ENCODE measurements around the gene NBL1.

The NBL1 gene

DNA sequence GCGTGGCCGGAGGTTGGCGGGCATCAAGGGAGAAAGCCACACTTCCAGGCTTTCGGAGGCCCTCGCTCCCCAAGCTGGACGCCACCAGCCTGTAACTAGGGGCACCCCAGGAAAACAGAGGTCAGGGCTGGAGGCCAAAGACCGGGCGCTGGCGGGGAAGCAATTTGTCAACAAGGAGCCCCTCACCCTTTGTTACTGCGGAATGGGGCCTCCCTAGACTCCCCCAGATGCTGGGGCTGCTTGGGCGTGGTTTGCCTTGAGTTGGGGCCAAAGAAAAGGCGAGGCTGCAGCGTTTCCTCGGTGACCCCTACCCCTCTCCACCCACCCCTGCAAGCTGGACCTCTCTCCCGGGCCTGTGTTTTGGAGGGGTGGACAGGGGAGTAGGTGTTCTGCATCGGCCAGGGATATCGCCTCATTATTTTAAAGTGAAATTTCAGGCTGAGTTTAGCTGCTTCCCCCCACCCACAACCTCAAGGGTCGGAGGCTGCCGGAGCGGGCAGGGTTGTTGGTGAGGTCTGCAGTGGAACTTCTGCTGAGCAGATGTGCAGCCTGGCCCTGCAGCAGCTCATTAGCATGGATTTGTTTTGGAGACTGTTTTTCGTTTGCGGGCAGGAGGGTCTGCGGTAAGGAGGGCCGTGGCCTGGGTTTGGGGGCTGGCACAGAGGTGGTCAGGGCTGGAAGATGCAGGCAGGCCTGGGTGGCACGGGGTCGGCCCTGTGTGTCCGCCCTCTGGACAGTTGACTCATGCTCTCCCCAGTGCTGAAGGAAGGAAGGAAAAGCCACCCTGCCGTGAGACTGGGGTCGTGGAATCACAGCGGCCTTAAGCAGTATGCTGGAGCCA, 1.5 kb downstream of the NBL1 start:
- DNase-seq (ENCODE audit: low read depth in 2 of 2, low spot score in 1 of 2), result no peak

DNA sequence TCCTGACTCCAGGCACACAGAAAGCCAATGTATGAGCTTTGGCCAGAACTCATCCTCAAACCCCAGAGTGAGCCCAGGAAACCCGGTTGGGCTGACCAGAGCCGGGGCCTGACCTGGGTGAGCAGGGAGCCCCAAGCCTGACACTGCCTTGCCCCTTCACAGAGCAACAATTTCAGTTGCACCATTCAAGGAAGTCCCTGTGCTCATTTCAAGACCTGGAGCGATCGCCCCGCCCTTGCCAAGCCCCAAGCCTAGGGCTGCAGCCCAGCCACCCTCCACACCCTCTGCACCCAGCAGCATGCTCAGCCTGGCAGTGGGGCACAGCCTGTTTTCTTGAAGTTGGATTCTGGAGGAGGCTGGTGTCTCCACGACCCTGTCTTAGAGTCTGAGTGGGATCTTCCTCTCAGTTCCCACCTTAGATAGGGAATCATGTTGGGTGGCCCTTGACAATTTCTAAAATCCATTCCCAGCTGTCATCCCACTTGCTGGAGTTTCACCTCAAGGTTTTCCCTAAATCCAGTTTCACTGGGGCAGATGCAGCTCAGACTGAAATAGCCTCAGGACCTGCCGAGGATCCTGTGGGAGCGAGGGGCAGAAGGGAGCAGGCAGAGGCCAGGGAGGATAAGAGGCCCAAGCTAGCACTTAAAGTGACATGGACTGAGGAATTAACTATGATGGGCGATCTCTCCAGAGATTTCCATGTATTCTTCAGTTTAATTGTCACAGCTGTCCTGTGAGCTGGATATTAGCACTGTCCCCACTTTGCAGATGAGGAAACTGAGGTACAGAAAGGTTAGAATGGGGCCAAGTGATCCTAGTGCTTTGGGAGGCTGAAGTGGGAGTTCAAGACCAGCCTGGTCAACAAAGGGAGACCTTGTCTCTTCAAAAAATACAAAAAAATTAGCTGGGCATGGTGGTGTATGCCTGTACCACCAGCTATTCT, 2.5 kb downstream of the NBL1 start:
- no peak for DNase-seq (ENCODE audit: low read depth in 2 of 2, low spot score in 1 of 2)

DNA sequence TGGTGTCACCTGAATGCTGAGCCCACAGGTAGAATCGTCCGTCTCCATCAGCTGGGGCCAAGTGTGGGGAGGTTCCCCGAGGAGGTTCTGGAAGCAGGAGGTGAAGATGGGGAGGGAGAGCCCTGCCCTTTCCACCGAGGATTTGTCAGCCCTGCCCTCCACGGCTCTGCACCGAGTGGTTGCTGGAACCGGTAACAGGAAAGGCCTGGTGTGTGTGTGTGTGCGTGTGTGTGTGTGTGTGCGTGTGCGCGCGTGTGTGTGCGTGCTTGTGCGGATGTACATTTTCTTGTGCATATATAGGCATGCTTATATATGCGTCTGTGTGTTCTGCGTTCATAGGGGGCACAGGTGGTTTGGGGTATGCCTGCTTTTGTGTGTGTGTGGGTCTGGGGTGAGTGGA, 3.5 kb downstream of the NBL1 start:
- no peak for DNase-seq (ENCODE audit: low read depth in 2 of 2, low spot score in 1 of 2)

DNA sequence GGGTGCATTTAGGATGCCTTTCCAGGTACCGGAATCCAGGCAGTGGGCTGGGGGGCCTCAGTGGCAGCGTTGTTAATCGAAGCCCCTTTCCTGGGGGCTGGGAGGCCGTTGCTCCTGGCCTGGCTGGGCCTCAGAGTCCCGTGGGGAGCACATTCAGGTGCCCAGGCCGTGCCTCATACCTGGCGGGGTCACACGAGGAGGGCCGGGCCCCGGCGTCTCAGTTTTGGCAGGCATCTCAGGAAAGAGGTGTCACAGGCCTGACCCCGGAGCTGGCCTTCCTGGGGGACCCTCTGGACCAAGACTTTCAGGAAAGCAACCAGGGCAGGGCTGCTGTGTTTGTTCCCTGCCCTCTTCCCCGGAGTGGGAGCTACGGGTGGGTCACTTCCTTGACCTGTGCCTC, 4.1 kb downstream of the NBL1 start:
- DNase-seq (ENCODE audit: low read depth in 2 of 2, low spot score in 1 of 2), result no peak

DNA sequence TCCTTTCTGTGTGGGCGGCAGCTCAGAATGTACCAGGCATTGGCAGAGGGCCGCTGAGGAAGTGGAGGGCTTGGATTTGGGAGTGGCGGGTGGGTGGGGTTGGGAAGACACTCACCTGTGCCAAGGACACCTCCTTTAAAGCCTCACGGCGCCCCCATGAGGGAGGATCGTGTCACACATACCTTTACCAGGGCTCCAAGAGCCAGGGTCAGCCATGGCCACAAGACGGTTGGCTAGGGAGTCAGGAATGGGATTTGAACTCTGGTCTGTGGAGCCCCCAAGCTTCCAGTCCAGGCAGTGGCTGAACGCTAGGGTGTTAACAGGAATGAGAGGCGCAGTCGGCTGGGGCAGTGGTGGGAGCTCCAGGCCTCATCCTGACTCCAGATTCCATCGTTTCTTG, 4.6 kb downstream of the NBL1 start:
- DNase-seq (ENCODE audit: low read depth in 2 of 2, low spot score in 1 of 2), result no peak

DNA sequence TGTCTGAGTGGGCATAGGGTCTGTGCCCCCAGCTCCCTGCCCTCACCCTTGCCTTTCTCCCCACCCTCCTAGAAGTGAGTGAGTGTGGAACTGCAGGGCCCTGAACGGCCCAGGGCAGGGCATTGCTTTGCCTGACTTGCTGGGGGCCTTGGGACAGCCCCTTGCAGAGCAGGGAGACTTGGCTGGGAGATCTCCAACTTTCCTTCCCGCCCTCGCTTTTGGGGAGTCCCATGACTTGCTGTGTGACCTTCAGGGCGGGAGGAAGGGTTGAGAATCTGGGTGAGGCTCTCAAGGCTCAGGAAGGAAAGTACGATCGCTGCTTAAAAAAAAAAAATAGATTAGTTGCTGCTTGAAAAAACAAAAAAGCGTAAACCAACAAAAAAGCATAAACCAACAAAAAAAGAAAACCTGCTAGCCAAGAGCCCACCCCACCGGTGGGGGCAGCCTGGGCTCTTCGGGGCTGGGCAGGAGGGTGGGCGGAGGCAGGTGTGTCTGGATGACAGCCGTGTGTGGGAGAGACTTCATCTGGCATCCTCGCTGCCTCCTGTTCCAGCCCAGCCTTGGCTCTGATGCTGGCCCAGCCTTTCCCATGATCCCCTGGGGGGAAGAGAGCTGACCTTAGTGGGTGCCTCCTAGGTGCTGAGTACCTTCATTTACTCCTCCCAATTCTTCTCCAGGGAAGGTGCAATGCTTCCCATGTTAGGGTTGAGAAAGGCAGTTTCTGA, 6.5 kb downstream of the NBL1 start:
- DNase-seq (ENCODE audit: low read depth in 2 of 2, low spot score in 1 of 2), result no peak

DNA sequence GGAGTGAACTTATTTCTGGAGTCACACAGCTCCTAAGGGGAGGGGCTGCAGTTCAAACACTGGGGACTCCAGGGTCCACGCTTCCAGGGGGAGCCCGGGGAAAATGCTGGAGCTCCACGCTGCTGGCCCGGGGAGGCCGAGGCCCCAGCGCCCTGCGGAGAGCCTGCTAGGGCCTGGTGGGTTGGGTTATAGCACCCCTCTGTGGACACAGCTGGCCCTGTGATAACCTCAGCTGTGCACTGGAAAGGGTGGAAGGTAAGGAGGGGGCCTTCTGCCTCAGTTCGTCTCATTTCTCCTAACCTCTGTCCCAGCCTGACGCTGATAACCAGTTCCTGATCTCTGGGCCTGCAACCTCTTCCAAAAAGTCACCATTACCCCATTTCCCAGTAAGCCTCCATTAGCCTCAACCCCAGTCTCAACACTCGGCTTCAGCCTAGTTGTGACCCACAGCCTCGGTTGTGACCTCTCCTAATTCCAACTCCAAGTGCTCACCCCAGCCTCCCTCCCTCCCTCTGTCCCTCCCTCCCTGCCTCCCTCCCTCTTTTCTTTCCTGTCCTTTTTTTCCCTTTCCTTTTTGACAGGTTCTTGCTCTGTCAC, 7.1 kb downstream of the NBL1 start:
- DNase-seq (ENCODE audit: low read depth in 2 of 2, low spot score in 1 of 2), result no peak

DNA sequence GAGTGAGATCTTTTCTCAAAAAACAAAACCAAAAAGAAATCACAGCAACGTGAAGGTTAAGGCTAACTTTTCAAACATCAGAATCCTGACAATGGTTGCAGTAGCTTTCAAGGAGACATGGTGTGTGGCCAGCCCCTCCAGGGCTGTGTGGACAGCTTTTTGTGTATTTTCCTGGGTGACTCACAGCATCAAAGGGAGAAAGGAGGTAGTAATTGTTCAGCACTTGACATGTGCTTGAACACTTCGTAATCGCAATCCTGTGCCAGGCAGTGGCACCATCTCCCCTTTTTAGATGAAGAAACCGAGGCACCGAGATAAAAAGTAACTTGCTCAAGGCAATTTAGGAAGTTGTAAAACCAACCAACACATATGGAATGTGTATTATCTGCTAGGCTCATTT, 10.3 kb downstream of the NBL1 start:
- DNase-seq (ENCODE audit: low read depth in 2 of 2, low spot score in 1 of 2), result no peak

DNA sequence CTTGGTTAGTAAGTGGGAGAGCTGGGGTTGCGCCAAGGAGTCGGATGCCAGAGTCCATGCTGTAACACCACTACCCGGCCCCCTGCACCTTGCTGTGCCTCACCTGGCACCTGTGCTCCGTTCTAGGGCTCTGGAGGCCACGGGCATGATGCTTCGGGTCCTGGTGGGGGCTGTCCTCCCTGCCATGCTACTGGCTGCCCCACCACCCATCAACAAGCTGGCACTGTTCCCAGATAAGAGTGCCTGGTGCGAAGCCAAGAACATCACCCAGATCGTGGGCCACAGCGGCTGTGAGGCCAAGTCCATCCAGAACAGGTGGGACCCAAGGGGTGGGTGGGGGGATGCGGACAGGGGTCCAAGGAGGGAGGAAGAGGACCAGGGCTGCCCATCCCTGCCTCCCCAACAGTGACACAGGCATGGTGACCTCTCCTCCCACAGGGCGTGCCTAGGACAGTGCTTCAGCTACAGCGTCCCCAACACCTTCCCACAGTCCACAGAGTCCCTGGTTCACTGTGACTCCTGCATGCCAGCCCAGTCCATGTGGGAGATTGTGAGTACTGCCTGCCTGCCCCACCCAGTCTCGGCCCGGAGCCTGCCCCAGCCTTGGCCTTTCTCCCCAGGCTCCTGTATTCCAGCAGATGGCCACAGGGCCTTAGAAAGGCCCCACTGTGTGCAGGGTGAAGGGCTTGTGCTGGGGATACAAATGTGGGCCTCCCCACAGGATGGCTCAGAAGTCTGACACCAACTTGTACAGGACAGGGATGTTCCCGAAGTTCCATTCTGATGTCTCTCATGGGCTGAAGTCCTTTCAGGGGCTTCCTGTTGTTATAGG, 11.0 kb downstream of the NBL1 start:
- no peak for DNase-seq (ENCODE audit: low read depth in 2 of 2, low spot score in 1 of 2)

DNA sequence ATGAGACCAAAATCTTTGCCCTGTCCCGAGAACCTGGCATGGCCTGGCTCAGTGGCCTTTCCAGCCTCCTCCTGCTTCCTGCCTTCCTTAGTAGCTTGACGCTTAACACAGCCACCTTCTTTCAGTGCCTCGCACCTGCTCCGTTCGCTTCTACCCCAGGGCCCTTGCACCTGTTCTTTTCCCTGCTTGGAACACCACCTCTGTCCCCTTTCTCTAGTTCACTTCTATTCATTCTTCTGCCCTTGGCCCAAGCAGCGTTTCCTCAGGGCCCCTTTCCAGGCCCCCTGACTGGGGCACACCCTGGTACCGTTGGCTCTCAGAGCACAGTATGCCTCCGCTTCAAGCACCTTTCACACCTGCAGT, 11.6 kb downstream of the NBL1 start:
- no peak for DNase-seq (ENCODE audit: low read depth in 2 of 2, low spot score in 1 of 2)

DNA sequence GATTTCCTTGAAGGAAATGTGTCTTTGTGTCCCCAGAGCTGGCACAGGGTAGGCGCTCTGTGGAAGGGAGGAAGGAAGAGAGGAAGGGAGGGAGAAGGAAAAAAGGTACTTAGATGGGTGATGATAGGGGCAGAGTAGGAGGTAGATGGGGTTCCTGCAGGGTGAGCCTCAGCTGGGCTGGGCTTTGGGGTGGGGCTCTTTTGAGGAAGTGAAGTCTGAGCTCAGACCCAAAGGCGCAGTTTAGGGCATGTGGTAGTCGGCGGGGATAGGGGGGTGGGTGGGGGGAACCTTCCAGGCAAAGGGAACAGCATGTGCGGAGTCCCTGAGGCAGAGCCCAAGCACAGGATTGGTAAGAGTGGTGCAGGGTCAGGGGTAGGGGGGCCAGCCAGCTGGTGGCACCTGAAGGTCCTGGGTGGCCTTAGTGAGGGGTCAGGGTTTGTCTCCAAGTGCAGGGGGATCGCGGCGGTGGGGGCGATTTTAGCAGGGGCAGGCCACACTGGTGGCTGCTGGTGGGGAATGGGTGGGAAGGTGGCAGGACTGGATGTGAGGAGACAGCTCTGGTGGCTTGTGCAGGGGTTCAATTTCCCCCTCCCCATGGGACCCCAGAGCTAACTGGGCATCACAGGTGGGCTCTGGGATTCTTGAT, 12.1 kb downstream of the NBL1 start:
- DNase-seq (ENCODE audit: low read depth in 2 of 2, low spot score in 1 of 2), result no peak

DNA sequence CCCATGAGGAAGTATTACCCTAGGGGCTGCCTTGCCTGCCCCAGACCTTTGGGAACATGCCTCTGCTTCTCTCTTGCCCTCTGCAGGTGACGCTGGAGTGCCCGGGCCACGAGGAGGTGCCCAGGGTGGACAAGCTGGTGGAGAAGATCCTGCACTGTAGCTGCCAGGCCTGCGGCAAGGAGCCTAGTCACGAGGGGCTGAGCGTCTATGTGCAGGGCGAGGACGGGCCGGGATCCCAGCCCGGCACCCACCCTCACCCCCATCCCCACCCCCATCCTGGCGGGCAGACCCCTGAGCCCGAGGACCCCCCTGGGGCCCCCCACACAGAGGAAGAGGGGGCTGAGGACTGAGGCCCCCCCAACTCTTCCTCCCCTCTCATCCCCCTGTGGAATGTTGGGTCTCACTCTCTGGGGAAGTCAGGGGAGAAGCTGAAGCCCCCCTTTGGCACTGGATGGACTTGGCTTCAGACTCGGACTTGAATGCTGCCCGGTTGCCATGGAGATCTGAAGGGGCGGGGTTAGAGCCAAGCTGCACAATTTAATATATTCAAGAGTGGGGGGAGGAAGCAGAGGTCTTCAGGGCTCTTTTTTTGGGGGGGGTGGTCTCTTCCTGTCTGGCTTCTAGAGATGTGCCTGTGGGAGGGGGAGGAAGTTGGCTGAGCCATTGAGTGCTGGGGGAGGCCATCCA, 12.8 kb downstream of the NBL1 start:
- DNase-seq (ENCODE audit: low read depth in 2 of 2, low spot score in 1 of 2), result no peak

DNA sequence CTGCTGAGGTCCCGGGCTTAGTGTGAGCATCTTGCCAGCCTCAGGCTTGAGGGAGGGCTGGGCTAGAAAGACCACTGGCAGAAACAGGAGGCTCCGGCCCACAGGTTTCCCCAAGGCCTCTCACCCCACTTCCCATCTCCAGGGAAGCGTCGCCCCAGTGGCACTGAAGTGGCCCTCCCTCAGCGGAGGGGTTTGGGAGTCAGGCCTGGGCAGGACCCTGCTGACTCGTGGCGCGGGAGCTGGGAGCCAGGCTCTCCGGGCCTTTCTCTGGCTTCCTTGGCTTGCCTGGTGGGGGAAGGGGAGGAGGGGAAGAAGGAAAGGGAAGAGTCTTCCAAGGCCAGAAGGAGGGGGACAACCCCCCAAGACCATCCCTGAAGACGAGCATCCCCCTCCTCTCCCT, 13.4 kb downstream of the NBL1 start:
- no peak for DNase-seq (ENCODE audit: low read depth in 2 of 2, low spot score in 1 of 2)

DNA sequence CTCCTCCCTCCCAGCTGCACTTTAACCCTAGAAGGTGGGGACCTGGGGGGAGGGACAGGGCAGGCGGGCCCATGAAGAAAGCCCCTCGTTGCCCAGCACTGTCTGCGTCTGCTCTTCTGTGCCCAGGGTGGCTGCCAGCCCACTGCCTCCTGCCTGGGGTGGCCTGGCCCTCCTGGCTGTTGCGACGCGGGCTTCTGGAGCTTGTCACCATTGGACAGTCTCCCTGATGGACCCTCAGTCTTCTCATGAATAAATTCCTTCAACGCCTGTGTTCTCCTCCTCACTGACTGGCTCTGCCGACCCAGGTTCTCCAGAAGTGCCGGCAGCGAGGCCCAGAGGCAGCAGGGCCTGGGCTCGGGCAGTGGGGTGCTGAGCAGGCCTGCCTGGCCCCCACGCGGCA, 14.1 kb downstream of the NBL1 start:
- no peak for DNase-seq (ENCODE audit: low read depth in 2 of 2, low spot score in 1 of 2)

DNA sequence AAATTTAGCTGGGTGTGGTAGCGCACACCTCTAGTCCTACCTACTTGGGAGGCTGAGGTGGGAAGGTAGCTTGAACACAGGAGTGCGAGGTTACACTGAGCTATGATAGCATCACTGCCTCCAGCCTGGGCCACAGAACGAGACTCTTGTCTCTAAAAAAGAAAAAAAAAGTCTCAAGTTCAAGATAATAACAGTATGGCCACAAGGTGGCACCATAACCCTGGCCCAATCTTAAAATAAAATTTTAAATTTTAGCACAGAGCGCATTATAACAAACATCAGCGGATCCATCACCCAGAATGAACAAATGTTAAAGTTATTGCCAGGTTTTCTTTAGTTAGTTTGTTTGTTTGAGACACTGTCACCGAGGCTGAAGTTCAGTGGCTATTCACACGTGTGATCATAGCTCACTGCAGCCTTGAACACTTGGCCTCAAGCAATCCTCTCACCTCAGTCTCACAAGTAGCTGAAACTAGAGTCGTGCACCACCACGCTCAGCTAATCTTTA, 17.7 kb downstream of the NBL1 start:
- no peak for DNase-seq (ENCODE audit: low read depth in 2 of 2, low spot score in 1 of 2)

DNA sequence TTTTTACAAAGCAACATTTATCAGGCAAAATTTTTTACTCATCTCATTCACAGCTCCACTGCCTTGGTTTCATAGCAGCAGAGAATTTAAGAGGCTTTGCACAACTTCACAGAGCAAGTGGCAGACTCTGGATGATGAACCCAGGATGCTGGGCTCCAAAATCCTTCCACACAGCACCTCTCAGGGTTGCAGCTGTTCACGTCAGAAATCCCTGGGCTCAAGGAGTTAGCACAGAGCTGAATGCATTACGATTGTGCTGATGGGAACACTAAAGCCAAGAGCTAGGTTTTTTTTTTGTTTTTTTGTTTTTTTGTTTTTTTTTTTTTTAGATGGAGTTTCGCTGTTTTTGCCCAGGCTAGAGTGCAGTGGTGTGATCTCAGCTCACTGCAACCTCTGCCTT, 18.2 kb downstream of the NBL1 start:
- DNase-seq (ENCODE audit: low read depth in 2 of 2, low spot score in 1 of 2), result no peak

DNA sequence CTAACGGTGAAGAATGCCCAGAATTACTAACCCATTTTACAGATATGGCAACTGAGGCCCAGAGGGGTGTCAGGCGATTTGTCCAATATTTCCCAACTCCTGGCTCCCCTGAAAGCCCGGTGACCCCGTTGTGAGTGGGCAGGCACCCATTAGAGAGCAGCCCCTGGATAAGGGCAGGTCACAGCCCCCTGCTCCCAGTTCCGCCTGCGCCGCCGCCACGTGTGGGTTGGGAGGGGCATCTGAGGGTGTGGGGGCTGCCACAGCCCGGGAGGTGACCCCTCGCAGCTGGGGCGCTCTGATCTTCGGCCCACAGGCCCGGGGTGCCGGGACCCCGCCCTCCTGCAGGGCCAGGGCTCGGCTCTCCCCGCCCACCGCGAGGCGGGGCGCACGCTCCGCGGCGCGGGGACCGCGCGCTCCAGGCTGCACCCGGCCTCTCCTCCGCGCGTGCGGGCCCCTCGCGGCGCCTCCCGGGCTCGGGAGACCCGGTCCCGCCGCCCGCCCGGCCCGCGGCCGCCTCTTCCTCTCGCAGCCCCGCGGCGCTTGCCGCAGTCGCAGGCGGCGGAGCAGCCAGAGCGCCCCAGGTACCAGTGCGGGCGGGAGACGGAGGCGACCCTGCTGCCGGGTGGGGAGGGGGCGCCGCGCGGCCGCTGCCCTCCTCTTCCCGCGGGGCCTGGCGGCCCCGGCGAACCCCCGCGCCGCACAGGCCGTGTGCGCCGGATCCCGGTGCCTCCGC, 20.5 kb downstream of the NBL1 start, which contains the start of gene HTR6:
Gene HTR6, plus strand, starts transcription at position 423 of the 733 bp plus-strand sequence. CDS start 879 bp downstream, outside the sequence.
- no peak for DNase-seq (ENCODE audit: low read depth in 2 of 2, low spot score in 1 of 2)

DNA sequence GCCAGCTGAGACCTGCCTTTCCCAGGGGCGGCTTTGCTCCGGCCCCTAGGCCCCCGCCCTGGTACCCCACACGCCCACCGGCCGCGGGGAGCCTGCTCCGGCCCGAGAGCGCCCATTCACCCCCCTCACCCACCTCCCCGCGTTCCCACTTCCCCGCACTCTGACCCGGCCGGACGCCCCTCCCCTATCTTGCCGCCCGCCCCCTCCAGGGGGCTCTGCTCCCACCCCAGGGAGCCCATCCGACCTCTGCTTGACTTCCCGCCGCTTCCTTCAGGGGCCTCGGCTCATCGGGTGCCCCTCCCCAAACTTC, 21.0 kb downstream of the NBL1 start:
- no peak for DNase-seq (ENCODE audit: low read depth in 2 of 2, low spot score in 1 of 2)

Measured in stimulated activated CD8-positive, alpha-beta memory T cell treated with anti-CD3 and anti-CD28 coated beads, Interleukin-4, amount 100 ng/mL, for 4 hours (primary cell).